ENCODE results near the gene C22orf42. TPM values are rescaled to one million over a fixed set of nuclear protein-coding genes. Genes with fewer than 3 reads are reported as not detected.
A peak's percentile ranks its signal among the peaks of the same experiment; 100 is the strongest.
"Not testable (repeated sequence)": the region's sequence is repeated elsewhere in the genome, so short reads cannot be mapped to it uniquely, and the experiment has no call there.

The C22orf42 gene
- total RNA-seq, 1 donor from 2014 or later: 13.2 TPM

DNA sequence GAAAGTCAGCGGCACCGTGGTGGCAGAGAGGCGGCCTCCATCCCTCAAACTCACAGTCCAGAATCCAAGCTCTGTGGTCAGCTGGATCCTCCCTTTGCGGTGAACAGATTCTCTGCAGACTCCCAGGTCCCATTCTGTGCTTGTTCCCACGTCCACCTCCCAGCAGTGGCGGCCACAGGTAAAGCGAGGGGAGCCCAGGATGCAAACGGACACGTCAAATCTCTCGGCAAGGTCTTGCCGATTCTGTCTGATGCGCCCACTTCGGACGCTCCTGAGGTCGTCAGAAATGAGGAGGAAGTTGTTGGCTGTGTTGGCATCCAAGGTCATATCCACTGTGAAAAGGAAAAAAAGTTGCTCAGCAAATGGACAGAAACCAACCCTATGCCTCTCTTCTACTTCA is 31.9 kb upstream of the C22orf42 start:
- not testable (repeated sequence) for H3K27me3 Mint-ChIP-seq; H3K36me3 Mint-ChIP-seq (ENCODE audit: insufficient read depth); H3K27ac Mint-ChIP-seq; DNase-seq (ENCODE audit: low spot score, unreplicated experiment); H3K4me3 Mint-ChIP-seq (ENCODE audit: low read depth); H3K4me1 Mint-ChIP-seq (ENCODE audit: low read depth); H3K9me3 Mint-ChIP-seq (ENCODE audit: low read depth)

DNA sequence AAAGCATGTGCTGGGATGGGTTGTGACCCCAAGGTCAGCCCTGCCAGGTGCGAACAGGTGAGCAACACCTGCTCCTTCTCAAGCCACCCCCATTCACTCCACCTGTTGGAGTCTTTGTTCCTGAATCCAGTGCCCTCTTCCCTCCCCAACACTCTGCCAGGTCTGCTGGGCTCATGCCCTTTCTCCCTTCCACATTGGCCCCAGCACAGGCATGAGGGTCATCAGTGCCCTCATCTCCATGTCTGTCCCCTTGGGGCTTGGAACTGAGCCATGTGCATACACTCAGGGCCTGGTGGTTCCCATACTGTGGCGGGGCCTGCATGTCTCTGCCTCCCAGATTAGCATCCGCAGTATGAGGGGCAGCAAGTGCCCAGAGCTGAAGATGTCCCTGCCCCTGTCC is 26.7 kb upstream of the C22orf42 start:
- Mint-ChIP-seq H3K9me3 (ENCODE audit: low read depth) (no peaks in the 10 kb centered on the region), H3K4me1 (ENCODE audit: low read depth) (peaks cover 5% of the 10 kb centered on the region), H3K36me3 (ENCODE audit: insufficient read depth) (no peaks in the 10 kb centered on the region), H3K27ac (peak overlapping the region; percentile 93), H3K4me3 (ENCODE audit: low read depth) (no peak overlapping the region), H3K27me3 (no peaks in the 10 kb centered on the region)
- no peak for DNase-seq (ENCODE audit: low spot score, unreplicated experiment)
- TF ChIP-seq, protein P1, sequence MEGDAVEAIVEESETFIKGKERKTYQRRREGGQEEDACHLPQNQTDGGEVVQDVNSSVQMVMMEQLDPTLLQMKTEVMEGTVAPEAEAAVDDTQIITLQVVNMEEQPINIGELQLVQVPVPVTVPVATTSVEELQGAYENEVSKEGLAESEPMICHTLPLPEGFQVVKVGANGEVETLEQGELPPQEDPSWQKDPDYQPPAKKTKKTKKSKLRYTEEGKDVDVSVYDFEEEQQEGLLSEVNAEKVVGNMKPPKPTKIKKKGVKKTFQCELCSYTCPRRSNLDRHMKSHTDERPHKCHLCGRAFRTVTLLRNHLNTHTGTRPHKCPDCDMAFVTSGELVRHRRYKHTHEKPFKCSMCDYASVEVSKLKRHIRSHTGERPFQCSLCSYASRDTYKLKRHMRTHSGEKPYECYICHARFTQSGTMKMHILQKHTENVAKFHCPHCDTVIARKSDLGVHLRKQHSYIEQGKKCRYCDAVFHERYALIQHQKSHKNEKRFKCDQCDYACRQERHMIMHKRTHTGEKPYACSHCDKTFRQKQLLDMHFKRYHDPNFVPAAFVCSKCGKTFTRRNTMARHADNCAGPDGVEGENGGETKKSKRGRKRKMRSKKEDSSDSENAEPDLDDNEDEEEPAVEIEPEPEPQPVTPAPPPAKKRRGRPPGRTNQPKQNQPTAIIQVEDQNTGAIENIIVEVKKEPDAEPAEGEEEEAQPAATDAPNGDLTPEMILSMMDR (IDR thresholded peaks at IDR 0.05; ENCODE audit: unreplicated experiment): no peak

DNA sequence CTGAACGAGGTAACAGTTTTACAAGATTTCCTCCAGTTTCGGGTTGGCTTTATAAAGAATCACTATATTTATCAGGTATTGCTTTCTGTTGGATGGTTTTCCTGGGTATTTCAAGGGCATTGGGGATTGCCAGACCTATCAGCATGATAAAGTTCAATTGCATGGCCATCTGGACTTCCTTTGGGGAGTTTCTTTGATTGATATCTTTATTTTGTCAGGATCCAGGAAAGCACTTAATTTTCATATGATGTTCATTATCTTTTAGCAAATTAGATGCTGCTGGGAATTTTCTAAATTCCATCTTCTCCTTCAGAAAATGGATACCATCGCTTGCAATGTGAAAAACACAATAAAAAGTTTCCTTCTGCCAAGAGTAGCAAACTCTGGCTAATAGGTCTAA is 24.5 kb upstream of the C22orf42 start:
- peaks cover 5% of the 10 kb centered on the region for H3K4me1 Mint-ChIP-seq (ENCODE audit: low read depth)
- H3K9me3 Mint-ChIP-seq (ENCODE audit: low read depth): no peaks in the 10 kb centered on the region
- TF ChIP-seq, protein P1 (IDR thresholded peaks at IDR 0.05; ENCODE audit: unreplicated experiment): no peak
- no peak overlapping the region for H3K27ac Mint-ChIP-seq
- H3K4me3 Mint-ChIP-seq (ENCODE audit: low read depth): no peak overlapping the region
- DNase-seq (ENCODE audit: low spot score, unreplicated experiment): no peak
- H3K27me3 Mint-ChIP-seq: peaks cover 6% of the 10 kb centered on the region
- no peaks in the 10 kb centered on the region for H3K36me3 Mint-ChIP-seq (ENCODE audit: insufficient read depth)

DNA sequence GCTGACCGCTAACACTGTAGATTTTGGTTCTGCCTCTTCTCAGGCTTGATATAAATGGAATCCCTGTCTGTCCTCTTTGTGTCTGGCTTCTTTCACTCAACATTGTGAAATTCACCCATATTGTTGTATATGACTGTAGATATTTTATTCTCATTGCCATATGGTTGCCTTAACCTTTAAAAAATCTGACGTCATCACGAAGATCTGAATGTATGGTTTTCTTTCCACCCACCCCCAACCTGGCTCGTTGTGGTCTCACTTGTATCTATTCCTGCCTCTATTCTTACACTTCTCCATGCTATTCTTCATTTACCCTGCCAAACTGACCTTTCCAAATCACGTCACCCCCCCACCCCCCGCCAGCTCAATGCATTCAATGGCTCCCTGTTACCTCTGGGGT is 21.9 kb upstream of the C22orf42 start:
- no peak for DNase-seq (ENCODE audit: low spot score, unreplicated experiment)
- no peaks in the 10 kb centered on the region for H3K9me3 Mint-ChIP-seq (ENCODE audit: low read depth)
- no peaks in the 10 kb centered on the region for H3K36me3 Mint-ChIP-seq (ENCODE audit: insufficient read depth)
- no peak overlapping the region for H3K4me3 Mint-ChIP-seq (ENCODE audit: low read depth)
- peaks cover 24% of the 10 kb centered on the region for H3K27me3 Mint-ChIP-seq
- no peak overlapping the region for H3K27ac Mint-ChIP-seq
- TF ChIP-seq, protein P1 (IDR thresholded peaks at IDR 0.05; ENCODE audit: unreplicated experiment): no peak
- peaks cover 3% of the 10 kb centered on the region for H3K4me1 Mint-ChIP-seq (ENCODE audit: low read depth)

DNA sequence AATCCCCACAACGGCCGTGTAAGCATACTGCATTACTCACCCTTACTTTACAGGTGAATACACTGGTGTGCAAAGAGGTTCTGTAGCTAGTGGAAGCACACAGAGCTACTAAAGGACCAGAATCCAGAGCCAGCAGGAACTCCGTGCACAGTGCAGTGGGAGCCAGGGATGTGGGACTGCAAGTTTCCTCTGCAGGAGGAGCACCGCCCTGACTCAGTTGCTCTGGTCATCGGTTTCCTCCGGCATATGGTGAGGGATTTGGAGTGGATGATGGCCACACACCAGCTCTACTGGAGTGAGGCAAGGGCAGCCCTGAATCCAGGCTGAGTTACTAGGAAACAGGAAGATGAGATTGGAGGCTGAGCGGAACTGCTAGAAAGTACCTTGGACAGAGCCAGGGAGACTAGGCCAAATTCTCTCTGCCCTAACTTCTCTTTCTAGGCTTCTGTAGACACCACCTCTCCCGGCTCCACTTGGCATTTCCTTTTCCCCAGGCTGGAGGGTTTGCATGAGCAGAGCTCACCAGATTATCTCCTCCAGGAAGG is 18.2 kb upstream of the C22orf42 start:
- DNase-seq (ENCODE audit: low spot score, unreplicated experiment): no peak
- Mint-ChIP-seq H3K4me1 (ENCODE audit: low read depth) (no peaks in the 10 kb centered on the region), H3K36me3 (ENCODE audit: insufficient read depth) (no peaks in the 10 kb centered on the region), H3K27me3 (peaks cover 44% of the 10 kb centered on the region), H3K27ac (no peak overlapping the region), H3K4me3 (ENCODE audit: low read depth) (no peak overlapping the region), H3K9me3 (ENCODE audit: low read depth) (no peaks in the 10 kb centered on the region)
- TF ChIP-seq, protein P1 (IDR thresholded peaks at IDR 0.05; ENCODE audit: unreplicated experiment): no peak

Measured in progenitor cell of endocrine pancreas (in vitro differentiated cells).